ENCODE data around the gene RAX. TPM values are rescaled to one million over a fixed set of nuclear protein-coding genes. Genes with fewer than 3 reads are reported as not detected.

RAX gene
- total and polyA plus RNA-seq, 2 of the 8 experiments (the other 6 are each of a cell fraction or from before 2014, with no cell fraction given) = 0.12 to 0.52 TPM

DNA sequence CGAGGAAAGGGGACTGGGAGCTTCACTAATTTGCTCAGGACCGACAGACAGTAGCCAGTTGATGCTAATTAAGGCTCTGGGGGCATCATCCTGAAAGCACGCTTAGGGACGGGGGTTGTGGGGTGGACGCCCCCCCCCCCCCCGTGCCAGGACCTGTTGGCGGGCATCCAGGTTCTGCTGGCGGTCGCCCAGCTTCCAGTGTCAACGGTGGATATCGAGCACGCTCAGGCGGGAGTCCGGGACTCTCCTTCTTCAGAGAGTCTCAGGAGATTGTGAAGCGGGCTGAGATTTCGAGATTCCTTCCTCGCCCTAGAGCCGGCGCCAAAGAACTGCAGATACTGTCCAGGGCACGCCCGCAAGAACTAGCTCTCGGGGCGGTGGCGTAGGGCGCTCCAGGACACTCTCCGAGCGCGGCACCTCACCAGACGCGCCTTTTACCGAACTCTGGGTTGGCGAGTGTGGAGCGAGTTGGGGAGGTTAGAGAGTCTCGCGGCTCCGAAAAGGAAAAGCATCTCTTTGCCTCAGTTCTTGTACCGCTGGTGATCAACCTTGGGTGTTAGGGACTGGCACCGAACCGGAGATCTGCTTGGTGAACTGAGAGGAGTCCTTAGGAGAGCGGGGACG is 5.6 kb downstream of the RAX start:
- WGBS, 2 experiments (ENCODE audit: extremely low coverage in 1 of 2, insufficient coverage in 1 of 2, insufficient read length in 1 of 2, insufficient replicate concordance in 2 of 2, low coverage in 1 of 2, low lambda C conversion rate in 2 of 2, missing lambda C conversion rate in 1 of 2) = 4% methylated on average over 41 of the region's 41 CpGs; no CpG with 5 or more reads in 1 of the 2 experiments
- peak overlapping the region; percentile 82 to 83 for H3K4me2 ChIP-seq (ENCODE audit: insufficient read depth in 1 of 2, low read depth in 2 of 2, low read length in 2 of 2)
- H2BK120ac ChIP-seq (replicated peaks; ENCODE audit: low read depth, low read length) = no peak overlapping the region
- H3K79me1 ChIP-seq (ENCODE audit: low read depth, low read length) = no peaks in the 10 kb centered on the region
- H4K91ac ChIP-seq (replicated peaks; ENCODE audit: insufficient read length, low read length) = no peak overlapping the region
- H3K4me1 ChIP-seq (replicated peaks in 1 of 4; ENCODE audit: control insufficient read depth in 3 of 4, insufficient read depth in 4 of 4, low read length in 3 of 4) = peaks cover 0 to 49% (median 25%) of the 10 kb centered on the region in 4 experiments; a peak in 6 of 7 replicates
- H2BK12ac ChIP-seq (ENCODE audit: low read depth, low read length) = no peak overlapping the region; the same call in 1 of the 2 replicates
- H3K4me3 ChIP-seq (ENCODE audit: extremely low read depth in 1 of 4, insufficient read depth in 2 of 4, low read depth in 3 of 4, low read length in 4 of 4) = peak overlapping the region in 3 of 4 experiments; percentile 12 to 63 (median 21); a peak in 6 of 8 replicates
- no peak overlapping the region for H4K8ac ChIP-seq (ENCODE audit: extremely low read depth, insufficient read depth, low read length)
- H3K36me3 ChIP-seq (ENCODE audit: control insufficient read depth in 2 of 4, insufficient read depth in 4 of 4, low read length in 3 of 4) = no peaks in the 10 kb centered on the region; a peak in 1 of 8 replicates
- ChIA-PET CTCF (ENCODE audit: partially characterized antibody) (interaction anchor here (0.6 to 15.5 kb wide), 9 partner anchors 9 to 135 kb away, joined by 3 to 129 read pairs (median 7); partner anchors contain the start of genes GRP and LMAN1), POLR2A (ENCODE audit: partially characterized antibody) (interaction anchor here (0.8 to 1.1 kb wide), 3 partner anchors 18 to 79 kb away, joined by 3 to 5 read pairs (median 4); partner anchors contain the start of gene GRP)
- no peak overlapping the region for H3K27ac ChIP-seq (ENCODE audit: low read depth, low read length)
- no peak overlapping the region for H2BK20ac ChIP-seq (ENCODE audit: low read length)
- H2AFZ ChIP-seq (ENCODE audit: low read length) = peak overlapping the region; percentile 30; the same call in 1 of the 2 replicates
- no peaks in the 10 kb centered on the region for H3K9me3 ChIP-seq (ENCODE audit: insufficient read depth in 2 of 2, low read depth in 1 of 2, low read length in 1 of 2)
- no peaks in the 10 kb centered on the region for H3K79me2 ChIP-seq (ENCODE audit: control insufficient read depth in 1 of 2, insufficient read depth in 2 of 2, low read length in 2 of 2)
- H3K56ac ChIP-seq (replicated peaks; ENCODE audit: insufficient read length, low read depth, low read length) = no peak overlapping the region
- H3K23ac ChIP-seq (ENCODE audit: insufficient read length) = no peak overlapping the region
- H3K9ac ChIP-seq (replicated peaks in 1 of 4; ENCODE audit: extremely low read depth in 1 of 4, low read depth in 3 of 4, low read length in 3 of 4) = no peak overlapping the region
- no peak overlapping the region for H4K5ac ChIP-seq (ENCODE audit: insufficient read length, low read depth, low read length)
- FAIRE-seq (no peak), DNase-seq (ENCODE audit: low read depth in 1 of 2, low spot score in 2 of 2) (peak in 1 of 2 experiments; percentile 65)
- no peak overlapping the region for H3K14ac ChIP-seq (ENCODE audit: insufficient read length)
- H3K27me3 ChIP-seq (replicated peaks in 1 of 4; ENCODE audit: control insufficient read depth in 3 of 4, extremely low read depth in 1 of 4, insufficient read depth in 3 of 4, low read length in 3 of 4) = peaks cover 86 to 98% (median 96%) of the 10 kb centered on the region in 4 experiments
- H2AK5ac ChIP-seq (ENCODE audit: low read depth, low read length) = no peak overlapping the region
- no peak overlapping the region for H2BK15ac ChIP-seq (ENCODE audit: low read length)
- H2BK5ac ChIP-seq (ENCODE audit: low read depth, low read length) = no peak overlapping the region
- peak overlapping the region; percentile 55; the same call in 1 of the 2 replicates for H3K18ac ChIP-seq (ENCODE audit: extremely low read depth, low read length)
- H3K4ac ChIP-seq (replicated peaks; ENCODE audit: insufficient read length, low read depth, low read length) = no peak overlapping the region
- peaks cover 10% of the 10 kb centered on the region; the same call in 1 of the 2 replicates for H3K23me2 ChIP-seq (ENCODE audit: low read depth, low read length)
- H4K20me1 ChIP-seq (replicated peaks in 1 of 2; ENCODE audit: control insufficient read depth in 1 of 2, insufficient read depth in 2 of 2, low read length in 2 of 2) = peaks cover 15 to 25% of the 10 kb centered on the region in 2 experiments
- TF ChIP-seq, protein P1, sequence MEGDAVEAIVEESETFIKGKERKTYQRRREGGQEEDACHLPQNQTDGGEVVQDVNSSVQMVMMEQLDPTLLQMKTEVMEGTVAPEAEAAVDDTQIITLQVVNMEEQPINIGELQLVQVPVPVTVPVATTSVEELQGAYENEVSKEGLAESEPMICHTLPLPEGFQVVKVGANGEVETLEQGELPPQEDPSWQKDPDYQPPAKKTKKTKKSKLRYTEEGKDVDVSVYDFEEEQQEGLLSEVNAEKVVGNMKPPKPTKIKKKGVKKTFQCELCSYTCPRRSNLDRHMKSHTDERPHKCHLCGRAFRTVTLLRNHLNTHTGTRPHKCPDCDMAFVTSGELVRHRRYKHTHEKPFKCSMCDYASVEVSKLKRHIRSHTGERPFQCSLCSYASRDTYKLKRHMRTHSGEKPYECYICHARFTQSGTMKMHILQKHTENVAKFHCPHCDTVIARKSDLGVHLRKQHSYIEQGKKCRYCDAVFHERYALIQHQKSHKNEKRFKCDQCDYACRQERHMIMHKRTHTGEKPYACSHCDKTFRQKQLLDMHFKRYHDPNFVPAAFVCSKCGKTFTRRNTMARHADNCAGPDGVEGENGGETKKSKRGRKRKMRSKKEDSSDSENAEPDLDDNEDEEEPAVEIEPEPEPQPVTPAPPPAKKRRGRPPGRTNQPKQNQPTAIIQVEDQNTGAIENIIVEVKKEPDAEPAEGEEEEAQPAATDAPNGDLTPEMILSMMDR (IDR thresholded peaks at IDR 0.05; ENCODE audit: control extremely low read depth in 1 of 3, insufficient read depth in 1 of 3, low read depth in 1 of 3, low read length in 3 of 3) = peak in 1 of 3 experiments; percentile 6; a peak in 1 of 4 replicates
- TF ChIP-seq JUND (IDR thresholded peaks at IDR 0.05; ENCODE audit: low read length) (no peak), BACH1 (IDR thresholded peaks at IDR 0.05; ENCODE audit: low read length) (no peak), KDM5A (IDR thresholded peaks at IDR 0.05; ENCODE audit: low read length) (no peak), SUZ12 (IDR thresholded peaks at IDR 0.05; ENCODE audit: low read length) (peak; percentile 95), TBP (IDR thresholded peaks at IDR 0.05; ENCODE audit: low read depth, low read length) (peak; percentile 57; the same call in 1 of the 2 replicates), RNF2 (IDR thresholded peaks at IDR 0.05; ENCODE audit: borderline replicate concordance, low read depth, low read length, missing control alignments, poor library complexity, severe bottlenecking) (peak; percentile 42), HDAC6 (IDR thresholded peaks at IDR 0.05; ENCODE audit: low read depth, low read length) (no peak)
